Erythroblast (primary cell): ENCODE data around the gene API5.

Source experiments
- GATA1 ChIP-seq: IDR thresholded peaks from 2 replicates; pipeline ENCODE4 v1.6.1; 2011; ENCODE audit warnings: low read depth, mild to moderate bottlenecking, control low read depth, low read length, moderate library complexity
- POLR2A ChIP-seq: IDR thresholded peaks from 2 replicates; pipeline ENCODE4 v1.6.1; 2011; ENCODE audit warnings: mild to moderate bottlenecking, low read length

DNA sequence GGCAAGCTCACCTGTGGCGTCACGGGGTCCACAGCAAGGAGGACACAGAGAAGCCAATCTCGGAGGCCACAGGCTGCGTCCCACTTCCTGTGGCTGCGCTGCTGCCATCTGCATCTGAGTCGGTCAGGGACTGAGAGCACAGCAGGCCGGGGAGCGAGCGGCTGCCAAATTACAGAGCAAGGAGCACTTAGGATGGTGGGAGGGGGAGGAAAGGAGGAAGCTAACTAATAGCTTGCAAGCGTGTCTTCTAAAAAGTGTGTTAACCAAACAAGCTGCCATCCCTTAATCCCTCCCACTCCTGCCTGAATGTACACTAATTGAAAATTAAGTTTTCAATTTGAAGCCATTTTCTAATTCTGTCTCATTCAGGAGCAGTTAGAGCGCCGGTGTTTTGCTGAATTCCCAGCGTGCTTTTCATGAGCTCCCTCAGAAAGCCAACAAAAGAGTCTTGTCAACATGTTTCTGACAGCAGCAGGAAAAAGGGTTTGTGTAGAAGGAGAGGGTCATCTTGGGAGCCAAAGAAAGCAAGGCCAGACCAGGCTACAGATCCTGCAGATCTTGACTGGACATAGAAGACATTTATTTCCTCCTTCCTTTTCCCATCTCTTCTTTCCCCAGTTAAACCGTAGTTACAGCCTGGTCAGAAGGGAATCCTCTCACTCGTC lies 42.4 kb upstream of the API5 start:
- TF ChIP-seq POLR2A (no peak), GATA1 (no peak)
